Fibroblast of skin of back (primary cell): Measurements from ENCODE around the gene WHRN. TPM values are rescaled to one million over a fixed set of nuclear protein-coding genes. Genes with fewer than 3 reads are reported as not detected.

Experiments
- DNase-seq: peaks from one replicate; pipeline ENCODE4 v3.0.0-alpha.2; 2013
- polyA plus RNA-seq, 2 experiments: library from polyadenylated mRNA; unstranded; fragments of 120-200 nt; gene quantifications; one replicate each; pipeline ENCODE4 v1.2.1, GENCODE V29; 2013; ENCODE audit not compliant: insufficient read length in 2 of 2

WHRN gene
- 2.5 TPM for polyA plus RNA-seq (2013, experiment 1 of 2; ENCODE audit: insufficient read length)
- 3.1 TPM for polyA plus RNA-seq (2013, experiment 2 of 2; ENCODE audit: insufficient read length)

- peak; percentile 82 for DNase-seq
Observed at GRCh38 chr9:114505187-114506081, at the start of gene WHRN. TSS of gene WHRN (minus strand) at chr9:114505473. CDS start at chr9:114504801, 672 bp downstream.

- no peak for DNase-seq
Observed at GRCh38 chr9:114553202-114553601, 47.9 kb upstream of the WHRN start.

- no peak for DNase-seq
Observed at GRCh38 chr9:114552706-114553105, 47.4 kb upstream of the WHRN start.

GRCh38 chr9:114551750-114552685 lies 46.7 kb upstream of the WHRN start:
- DNase-seq: peak; percentile 98

- DNase-seq: no peak
Observed at GRCh38 chr9:114549697-114550330, 44.5 kb upstream of the WHRN start.

- no peak for DNase-seq
Observed at GRCh38 chr9:114546851-114547250, 41.6 kb upstream of the WHRN start.

GRCh38 chr9:114545055-114545454 lies 39.8 kb upstream of the WHRN start:
- no peak for DNase-seq

GRCh38 chr9:114539701-114540380 lies 34.6 kb upstream of the WHRN start:
- no peak for DNase-seq

GRCh38 chr9:114538241-114538640 lies 33.0 kb upstream of the WHRN start:
- DNase-seq: no peak

- DNase-seq: no peak
Observed at GRCh38 chr9:114532561-114533237, 27.4 kb upstream of the WHRN start.

- DNase-seq: no peak
Observed at GRCh38 chr9:114529285-114529684, 24.0 kb upstream of the WHRN start.

- DNase-seq: no peak
Observed at GRCh38 chr9:114526807-114527206, 21.5 kb upstream of the WHRN start.

- peak; percentile 70 for DNase-seq
Observed at GRCh38 chr9:114525513-114525912, 20.2 kb upstream of the WHRN start.

GRCh38 chr9:114524247-114524681 lies 19.0 kb upstream of the WHRN start:
- no peak for DNase-seq

GRCh38 chr9:114522847-114523246 lies 17.6 kb upstream of the WHRN start:
- no peak for DNase-seq

- no peak for DNase-seq
Observed at GRCh38 chr9:114522286-114522685, 17.0 kb upstream of the WHRN start.

GRCh38 chr9:114521846-114522245 lies 16.6 kb upstream of the WHRN start:
- DNase-seq: peak; percentile 30

- no peak for DNase-seq
Observed at GRCh38 chr9:114518599-114519022, 13.3 kb upstream of the WHRN start.

GRCh38 chr9:114518120-114518519 lies 12.8 kb upstream of the WHRN start:
- no peak for DNase-seq

- DNase-seq: peak; percentile 32
Observed at GRCh38 chr9:114516913-114517312, 11.6 kb upstream of the WHRN start.

GRCh38 chr9:114515528-114515927 lies 10.3 kb upstream of the WHRN start:
- DNase-seq: no peak

- DNase-seq: no peak
Observed at GRCh38 chr9:114513959-114514267, 8.6 kb upstream of the WHRN start.
